Measurements from ENCODE around the gene POLR3K.

POLR3K gene

DNA sequence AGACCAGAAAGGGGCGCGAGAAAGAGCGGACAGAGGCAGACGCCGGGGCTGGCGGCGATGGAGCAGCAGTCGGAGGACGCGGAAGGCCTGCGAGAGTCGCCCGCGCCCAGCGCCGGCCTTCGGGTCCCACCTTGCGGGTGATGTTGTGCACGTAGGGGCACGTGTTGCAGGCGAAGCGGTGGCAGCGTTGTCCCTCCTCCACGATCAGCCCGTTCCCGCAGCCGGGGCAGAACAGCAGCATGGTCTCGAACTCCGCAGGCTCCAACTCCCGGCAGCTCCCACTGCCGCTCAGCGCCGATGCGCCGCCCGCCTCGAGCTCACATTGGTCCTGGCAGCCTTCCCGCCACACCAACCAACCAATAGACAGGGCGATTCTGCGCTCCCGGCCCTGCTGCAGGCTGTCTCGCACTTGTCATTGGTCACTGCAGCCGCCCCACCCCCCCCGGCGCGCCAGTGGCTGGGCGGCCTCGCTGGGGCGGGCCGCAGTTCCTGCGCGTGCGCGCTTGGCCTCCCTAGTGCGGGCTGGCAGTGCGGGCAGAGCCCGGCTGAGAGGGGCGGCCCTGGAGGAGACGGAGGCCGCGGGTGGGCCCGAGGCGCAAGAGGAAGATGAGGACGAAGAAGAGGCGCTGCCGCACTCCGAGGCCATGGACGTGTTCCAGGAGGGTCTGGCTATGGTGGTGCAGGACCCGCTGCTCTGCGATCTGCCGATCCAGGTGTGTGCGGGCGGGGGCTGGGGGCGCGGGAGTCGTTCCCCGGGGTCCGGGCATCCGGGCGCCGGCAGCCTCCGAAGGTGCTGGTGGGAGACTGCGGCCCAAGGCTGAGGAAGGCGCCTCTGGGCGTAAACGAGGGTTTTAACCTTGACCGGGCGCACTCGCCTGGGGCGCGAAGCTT is at the start of gene POLR3K, which contains the start of gene SNRNP25:
TSS of gene POLR3K (minus strand) at position 263 of the 891 bp plus-strand sequence. CDS start at position 241, 22 bp downstream.
TSS of gene SNRNP25 (plus strand) at position 483 of the 891 bp plus-strand sequence. CDS start at position 672, 189 bp downstream.
- peak; percentile 96 for DNase-seq

- no peak for DNase-seq
Observed at GRCh38 chr16:102060-102855, 48.9 kb upstream of the POLR3K start.

GRCh38 chr16:101586-101985 is 48.2 kb upstream of the POLR3K start:
- DNase-seq: no peak

- no peak for DNase-seq
Observed at GRCh38 chr16:100989-101388, 47.6 kb upstream of the POLR3K start.

GRCh38 chr16:97822-98221 is 44.4 kb upstream of the POLR3K start:
- DNase-seq: no peak

- DNase-seq: peak; percentile 71
Observed at GRCh38 chr16:96935-97381, 43.5 kb upstream of the POLR3K start.

DNA sequence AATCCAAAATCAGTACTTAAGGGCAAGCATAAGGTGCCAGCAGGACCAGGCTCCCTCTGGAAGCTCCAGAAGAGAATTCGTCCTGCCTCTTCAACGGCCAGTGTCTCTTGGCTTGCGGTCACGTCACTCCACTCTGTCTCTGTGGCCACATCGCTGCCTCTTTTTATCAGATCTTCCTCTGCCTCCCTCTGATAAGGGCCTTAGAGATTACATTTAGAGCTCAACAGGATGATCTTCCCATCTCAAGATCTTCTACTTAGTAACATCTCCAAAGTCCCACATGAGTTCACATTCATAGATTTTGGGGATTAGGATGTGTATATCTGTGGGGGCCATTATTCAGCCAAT is 41.5 kb upstream of the POLR3K start:
- no peak for DNase-seq

DNA sequence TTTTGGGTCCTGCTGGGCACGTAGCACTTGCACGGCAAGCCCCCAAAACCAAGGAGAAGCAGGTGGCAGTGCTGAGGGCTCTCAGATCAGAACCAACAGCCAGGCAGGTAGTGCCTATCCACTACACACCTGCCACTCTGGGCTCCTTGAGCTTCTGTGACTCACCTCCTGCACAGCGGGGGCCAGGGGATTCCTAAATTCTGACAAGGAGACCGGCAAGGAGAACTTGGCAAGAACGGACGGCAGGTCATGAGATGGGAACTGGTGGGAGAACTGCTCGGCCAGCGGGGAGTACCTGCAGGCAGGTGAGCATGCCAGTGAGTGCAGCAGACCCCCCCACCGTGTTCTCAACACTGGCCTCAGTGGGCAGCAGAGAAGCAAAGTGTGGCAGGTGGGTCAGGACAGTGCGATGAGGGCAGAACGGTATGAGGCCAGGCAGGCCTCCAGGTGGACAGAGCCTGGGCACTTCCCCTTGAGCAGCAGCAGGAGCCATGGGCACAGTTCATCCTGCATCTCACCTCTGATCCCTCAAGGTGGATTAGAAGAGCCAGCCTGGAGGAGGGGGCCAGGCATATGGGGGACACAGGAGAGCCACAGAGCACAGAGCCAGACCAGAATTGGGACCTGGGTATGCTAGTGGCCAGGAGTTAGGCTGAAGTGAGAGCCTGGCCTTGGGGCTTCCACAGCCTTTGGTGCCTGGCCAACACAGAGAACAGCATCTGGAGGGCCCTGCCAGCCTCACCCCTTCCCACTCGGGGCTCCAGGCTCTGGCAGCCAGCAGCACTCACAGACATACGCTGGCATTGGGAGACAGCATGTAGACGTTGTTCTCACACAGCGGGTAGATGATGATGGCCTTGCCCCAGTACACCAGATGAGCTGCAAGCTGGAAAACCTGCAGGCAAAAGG is 39.3 kb upstream of the POLR3K start:
- no peak for DNase-seq

- DNase-seq: peak; percentile 55
Observed at GRCh38 chr16:91484-91883, 38.1 kb upstream of the POLR3K start.

DNA sequence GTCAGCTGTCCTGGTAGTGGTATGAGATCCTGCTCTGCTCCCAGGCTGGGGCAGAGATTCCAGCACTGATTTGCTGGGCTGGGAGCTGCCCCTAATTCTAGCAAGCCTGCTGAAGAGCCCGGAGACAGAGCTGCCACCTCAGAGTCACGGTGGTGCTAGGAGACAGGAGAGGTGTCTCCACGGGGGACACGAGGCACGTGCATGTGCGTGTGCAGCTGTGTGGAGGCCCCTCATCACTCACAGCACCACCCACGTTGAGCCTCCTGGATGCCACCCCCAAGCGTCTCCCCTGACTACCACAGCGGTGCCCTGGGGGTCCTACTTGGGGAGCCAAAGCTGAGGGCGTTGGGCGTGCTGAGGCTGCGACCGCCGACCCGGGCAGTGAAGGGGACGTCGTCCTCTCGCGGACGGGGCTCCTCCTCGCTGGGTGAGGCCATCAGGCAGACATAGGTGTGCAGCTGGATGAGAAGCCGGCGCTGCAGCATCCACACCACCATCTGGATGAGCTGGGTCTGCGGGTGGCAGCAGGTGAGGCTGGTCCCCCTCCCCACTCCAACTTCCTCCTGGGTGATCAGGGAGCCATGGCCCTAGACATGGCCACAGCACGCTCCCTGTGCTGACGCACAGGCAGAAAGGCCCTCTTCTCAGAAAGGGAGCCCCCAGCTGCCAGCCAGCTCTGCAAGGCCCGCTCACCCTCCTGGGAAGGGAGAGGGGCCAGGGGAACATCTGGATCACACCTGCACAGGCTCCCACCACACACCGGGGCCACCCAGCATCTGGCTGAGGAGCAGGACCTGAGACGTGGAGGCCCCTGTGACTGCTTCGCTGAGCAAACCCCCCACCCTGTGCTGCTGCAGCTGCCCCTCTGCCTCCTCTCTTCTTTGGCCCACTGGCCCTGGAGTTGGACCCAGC is 36.2 kb upstream of the POLR3K start:
- no peak for DNase-seq

GRCh38 chr16:88613-89012 is 35.2 kb upstream of the POLR3K start:
- DNase-seq: no peak

DNA sequence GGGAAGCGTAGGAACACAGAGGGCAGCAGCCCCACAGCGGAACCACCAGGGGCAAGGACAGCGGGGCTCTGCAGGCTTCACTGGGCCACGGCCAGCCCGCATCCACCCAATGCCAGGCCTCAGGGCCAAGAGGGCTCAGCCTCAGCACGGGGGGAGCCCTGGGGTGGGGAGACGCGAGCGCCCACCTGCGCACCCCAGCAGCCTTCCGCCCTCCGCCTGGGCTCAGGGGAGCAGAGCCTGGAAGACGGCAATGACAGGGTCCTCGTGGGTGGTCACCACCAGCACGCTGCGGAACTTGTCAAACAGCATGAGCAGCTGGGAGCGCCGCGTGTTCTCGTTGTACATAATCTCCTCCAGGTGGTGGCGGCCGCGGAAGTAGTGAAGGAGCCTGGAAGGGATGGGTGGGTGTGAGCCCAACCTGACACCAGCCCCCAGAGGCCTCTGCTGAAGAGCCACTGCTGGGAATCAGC is 33.1 kb upstream of the POLR3K start:
- no peak for DNase-seq

DNA sequence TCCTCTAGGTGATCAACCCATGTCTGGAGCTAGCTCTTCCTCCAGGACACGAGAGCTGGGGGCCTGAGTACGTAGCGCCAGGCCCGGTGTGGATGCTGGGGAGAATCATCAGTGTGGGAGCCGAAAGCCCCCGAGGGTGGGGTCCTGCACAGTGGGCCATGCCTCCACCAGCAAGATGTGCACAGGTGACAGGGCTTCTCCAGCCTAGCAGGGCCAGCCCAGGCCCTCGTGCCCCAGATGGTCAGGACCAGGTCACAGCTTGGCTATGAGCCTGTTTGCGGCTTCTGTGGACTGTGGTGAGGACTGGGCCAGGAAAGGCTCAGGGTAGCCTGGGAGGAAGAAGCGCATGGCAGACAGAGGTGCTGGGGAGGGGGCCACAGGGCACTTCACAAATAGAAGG is 32.5 kb upstream of the POLR3K start:
- DNase-seq: no peak

- DNase-seq: no peak
Observed at GRCh38 chr16:85407-85782, 32.0 kb upstream of the POLR3K start.

- peak; percentile 98 for DNase-seq
Observed at GRCh38 chr16:84718-85406, 31.5 kb upstream of the POLR3K start.

DNA sequence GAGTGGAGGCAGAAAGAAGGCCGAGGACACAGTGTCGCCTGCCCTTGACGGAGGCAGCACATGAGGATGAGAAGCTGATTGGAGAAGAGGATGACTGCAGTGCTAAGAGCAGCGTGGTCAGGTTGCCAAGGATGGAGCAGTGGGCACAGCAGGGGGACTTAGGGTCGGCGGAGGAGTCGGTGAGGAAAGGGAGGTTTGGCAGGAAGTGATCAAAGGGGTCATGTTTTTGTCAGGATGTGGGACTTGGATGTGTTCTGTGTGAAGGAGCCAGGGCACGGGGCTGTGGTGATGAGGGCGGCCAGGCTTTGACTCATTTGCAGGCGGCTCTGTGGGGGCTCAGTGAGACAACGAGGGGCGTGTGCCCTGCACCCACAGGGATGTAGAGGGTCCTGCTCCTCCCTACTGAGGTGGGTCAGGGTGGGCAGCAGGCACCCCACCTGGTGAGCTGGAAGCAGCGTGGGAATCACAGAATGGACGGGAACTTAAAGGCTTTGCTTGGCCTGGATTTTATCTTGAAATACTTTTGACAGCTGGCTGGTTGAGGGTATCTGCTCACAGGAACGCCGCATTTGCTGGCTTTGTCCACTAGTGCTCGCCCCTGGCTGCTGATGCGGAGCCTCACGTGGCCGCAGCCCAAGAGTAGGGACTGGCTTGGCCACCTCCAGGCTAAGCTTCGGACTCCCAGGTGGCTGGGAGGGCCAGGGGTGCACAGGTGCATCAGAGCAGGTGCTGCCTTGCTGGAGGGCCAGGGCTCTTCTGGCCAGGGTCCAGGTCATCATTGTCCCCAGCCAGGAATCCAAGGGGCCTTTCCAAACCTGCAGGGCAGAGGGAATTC is 30.6 kb upstream of the POLR3K start:
- peak; percentile 57 for DNase-seq

DNA sequence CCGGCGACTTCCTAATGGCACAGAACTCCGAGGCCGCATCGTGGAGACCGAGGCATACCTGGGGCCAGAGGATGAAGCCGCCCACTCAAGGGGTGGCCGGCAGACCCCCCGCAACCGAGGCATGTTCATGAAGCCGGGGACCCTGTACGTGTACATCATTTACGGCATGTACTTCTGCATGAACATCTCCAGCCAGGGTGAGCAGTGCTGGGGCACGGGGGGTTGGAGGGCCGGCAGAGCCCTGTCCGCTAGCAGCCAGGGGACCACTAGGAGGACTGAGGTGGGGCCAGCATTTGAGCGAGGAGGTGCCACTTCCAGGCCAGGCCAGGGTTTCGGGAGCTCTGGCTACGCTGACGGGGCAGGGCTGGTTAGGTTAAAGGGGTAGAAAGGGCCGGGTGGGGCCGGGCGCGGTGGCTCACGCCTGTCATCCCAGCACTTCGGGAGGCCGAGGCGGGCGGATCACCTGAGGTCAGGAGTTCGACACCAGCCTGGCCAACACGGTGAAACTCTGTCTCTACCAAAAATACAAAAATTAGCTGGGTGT is 29.7 kb upstream of the POLR3K start:
- DNase-seq: no peak

- DNase-seq: no peak
Observed at GRCh38 chr16:79151-80054, 26.0 kb upstream of the POLR3K start.

Data from DMS153 (cell line).